ENCODE measurements around the gene MACROD2. TPM values are rescaled to one million over a fixed set of nuclear protein-coding genes. Genes with fewer than 3 reads are reported as not detected.

The MACROD2 gene
- total and polyA plus RNA-seq, 2 of the 4 experiments (the other 2 are of a cell fraction): not detected

DNA sequence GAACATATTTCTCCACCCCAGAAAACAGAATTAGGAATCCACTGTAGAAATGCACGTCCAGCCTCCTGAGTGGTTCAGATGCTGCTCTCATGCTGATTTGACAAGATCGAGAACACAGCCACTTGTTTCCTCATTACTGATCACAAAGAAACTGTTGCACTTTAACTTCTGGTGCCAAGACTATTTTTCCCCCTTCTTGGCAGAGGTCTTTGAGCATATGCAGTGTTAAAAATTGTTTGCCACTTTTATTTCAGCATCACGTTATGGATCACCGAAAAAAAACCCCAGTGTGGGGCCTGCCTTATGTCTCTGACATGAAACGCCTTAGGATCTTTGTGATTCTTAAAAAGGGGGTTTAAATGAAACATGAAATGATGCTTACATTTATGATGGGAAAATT, 1511.0 kb downstream of the MACROD2 start:
- Histone ChIP-seq H3K14ac (replicated peaks; ENCODE audit: low read depth, low read length) (no peak overlapping the region), H3K36me3 (ENCODE audit: control insufficient read depth, insufficient read depth, low read length) (no peaks in the 10 kb centered on the region), H3K4me1 (ENCODE audit: control insufficient read depth, insufficient read depth, low read length) (no peaks in the 10 kb centered on the region), H3K27me3 (ENCODE audit: control insufficient read depth, insufficient read depth, low read length) (no peaks in the 10 kb centered on the region), H3K9me1 (ENCODE audit: insufficient read depth, low read length) (no peaks in the 10 kb centered on the region), H2BK15ac (ENCODE audit: low read depth, low read length) (no peak overlapping the region), H3K9ac (ENCODE audit: low read depth, low read length) (no peak overlapping the region), H3K56ac (ENCODE audit: extremely low read depth, insufficient read depth, low read length) (no peak overlapping the region), H3K4ac (ENCODE audit: low read depth, low read length) (no peak overlapping the region), H3K9me3 (ENCODE audit: control insufficient read depth, insufficient read depth, low read length) (peaks cover 3% of the 10 kb centered on the region; the same call in 1 of the 2 replicates), H3K79me1 (ENCODE audit: low read depth in 1 of 2, low read length in 2 of 2) (no peaks in the 10 kb centered on the region), H2AFZ (replicated peaks; ENCODE audit: low read length, poor library complexity) (no peak overlapping the region), H3K4me2 (ENCODE audit: low read depth, low read length) (no peak overlapping the region), H2AK9ac (replicated peaks; ENCODE audit: low read depth, low read length, poor library complexity) (no peak overlapping the region), H2BK5ac (ENCODE audit: low read depth, low read length, poor library complexity, severe bottlenecking) (no peak overlapping the region), H3K18ac (ENCODE audit: low read depth, low read length) (no peak overlapping the region), H4K20me1 (ENCODE audit: insufficient read depth, low read length) (no peaks in the 10 kb centered on the region), H4K5ac (ENCODE audit: low read depth, low read length) (no peak overlapping the region), H3K27ac (ENCODE audit: insufficient read depth, low read length) (no peak overlapping the region), H3K4me3 (ENCODE audit: insufficient read depth, low read depth, low read length) (no peak overlapping the region), H2BK20ac (ENCODE audit: low read depth, low read length) (no peak overlapping the region), H4K91ac (ENCODE audit: insufficient read depth, low read depth, low read length) (no peak overlapping the region), H2BK120ac (ENCODE audit: low read depth, low read length) (no peak overlapping the region), H3K23ac (ENCODE audit: low read depth, low read length) (no peak overlapping the region), H4K8ac (ENCODE audit: low read depth in 2 of 2, low read length in 2 of 2) (no peak overlapping the region), H2AK5ac (ENCODE audit: low read depth, low read length) (no peak overlapping the region)
- no CpG with 5 or more reads among the region's 5 CpGs for WGBS, 2 experiments (ENCODE audit: extremely low coverage in 2 of 2, insufficient read length in 1 of 2)
- no peak for DNase-seq
- no peak for ATAC-seq (ENCODE audit: low read depth)
- no TSS peak for BruUV-seq (replicated peaks)
- in situ Hi-C loops (cut with MboI; ENCODE audit: low sequenced_read_pairs) (no loop called here), dilution Hi-C loops (cut with HindIII; ENCODE audit: low sequenced_read_pairs, unreplicated experiment) (no loop called here), intact Hi-C loops (cut with micrococcal nuclease) (no loop called here)
- TF ChIP-seq MAFK (IDR thresholded peaks at IDR 0.05; ENCODE audit: low read depth, low read length): no peak
- TF ChIP-seq, protein P1, sequence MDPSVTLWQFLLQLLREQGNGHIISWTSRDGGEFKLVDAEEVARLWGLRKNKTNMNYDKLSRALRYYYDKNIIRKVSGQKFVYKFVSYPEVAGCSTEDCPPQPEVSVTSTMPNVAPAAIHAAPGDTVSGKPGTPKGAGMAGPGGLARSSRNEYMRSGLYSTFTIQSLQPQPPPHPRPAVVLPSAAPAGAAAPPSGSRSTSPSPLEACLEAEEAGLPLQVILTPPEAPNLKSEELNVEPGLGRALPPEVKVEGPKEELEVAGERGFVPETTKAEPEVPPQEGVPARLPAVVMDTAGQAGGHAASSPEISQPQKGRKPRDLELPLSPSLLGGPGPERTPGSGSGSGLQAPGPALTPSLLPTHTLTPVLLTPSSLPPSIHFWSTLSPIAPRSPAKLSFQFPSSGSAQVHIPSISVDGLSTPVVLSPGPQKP (IDR thresholded peaks at IDR 0.05; ENCODE audit: borderline replicate concordance, low read depth, low read length): no peak
- CTCF ChIA-PET: no interaction called here
- POLR2A ChIA-PET (ENCODE audit: unreplicated experiment): no interaction called here

Measured in IMR-90 (cell line).